ENCODE measurements around the gene CCDC66.

Gene CCDC66

GRCh38 chr3:56622381-56622780 is 65.4 kb downstream of the CCDC66 start:
- DNase-seq: no peak

DNA sequence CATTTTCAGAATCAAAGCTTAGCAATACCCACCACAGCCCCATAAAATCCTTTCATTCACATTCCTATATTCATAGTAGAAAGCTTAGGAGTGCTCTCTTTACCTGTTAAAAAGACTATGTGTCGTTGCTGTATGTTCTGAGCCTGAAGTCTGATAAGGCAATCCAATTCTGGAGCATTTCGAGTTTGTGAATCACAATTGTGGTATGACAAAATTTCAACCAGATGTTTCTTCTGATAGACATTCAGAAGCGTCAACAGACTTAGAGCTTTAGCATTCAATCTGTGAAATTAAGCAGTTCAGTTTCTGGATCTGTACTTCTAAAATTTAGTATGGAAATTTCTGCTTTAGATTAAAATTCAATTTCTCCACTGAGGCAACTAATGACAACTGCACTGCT is 67.8 kb downstream of the CCDC66 start:
- no peak for DNase-seq

GRCh38 chr3:56629047-56629446 is 72.1 kb downstream of the CCDC66 start:
- no peak for DNase-seq

DNA sequence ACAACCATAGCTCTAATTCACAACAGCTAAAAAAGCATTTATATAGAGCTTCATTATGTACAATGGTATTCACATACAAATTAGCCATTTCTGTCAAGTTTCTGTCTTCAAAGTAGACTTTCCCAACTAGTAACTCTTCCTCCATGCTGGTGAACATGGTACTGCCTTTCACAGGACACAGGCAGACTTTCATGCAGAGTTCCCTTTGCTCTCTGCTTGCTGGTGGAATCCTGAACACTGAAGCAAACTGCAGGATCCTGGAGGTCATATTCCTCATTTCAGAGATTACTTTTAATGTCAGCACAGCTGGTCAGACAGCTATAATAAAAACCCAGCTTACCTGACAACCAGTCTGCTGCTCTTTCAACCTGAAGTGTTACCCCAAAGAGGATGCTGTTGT is 72.5 kb downstream of the CCDC66 start:
- no peak for DNase-seq

DNA sequence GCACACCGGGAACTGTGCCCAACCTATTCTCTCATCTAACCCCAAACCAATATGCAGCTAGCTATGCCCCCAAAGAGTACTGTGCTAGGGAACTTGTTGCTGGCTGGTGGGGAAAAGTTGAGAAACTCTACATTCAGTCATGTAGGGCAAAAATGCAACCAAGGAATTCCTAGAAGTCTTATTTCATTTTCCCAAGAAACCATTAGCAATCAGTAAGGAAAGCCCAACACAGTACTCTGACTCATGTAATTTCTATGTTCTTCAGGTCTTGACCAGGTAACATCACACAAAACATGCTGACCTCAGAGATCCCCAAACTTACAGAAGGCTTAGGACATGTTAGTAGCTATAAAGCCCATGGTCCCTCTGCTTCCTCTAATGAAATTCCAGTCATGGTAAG is 74.0 kb downstream of the CCDC66 start:
- DNase-seq: no peak

- no peak for DNase-seq
Observed at GRCh38 chr3:56633181-56633580, 76.2 kb downstream of the CCDC66 start.

GRCh38 chr3:56633602-56634535 is 76.9 kb downstream of the CCDC66 start:
- no peak for DNase-seq

- DNase-seq: no peak
Observed at GRCh38 chr3:56645407-56645806, 88.4 kb downstream of the CCDC66 start.

DNA sequence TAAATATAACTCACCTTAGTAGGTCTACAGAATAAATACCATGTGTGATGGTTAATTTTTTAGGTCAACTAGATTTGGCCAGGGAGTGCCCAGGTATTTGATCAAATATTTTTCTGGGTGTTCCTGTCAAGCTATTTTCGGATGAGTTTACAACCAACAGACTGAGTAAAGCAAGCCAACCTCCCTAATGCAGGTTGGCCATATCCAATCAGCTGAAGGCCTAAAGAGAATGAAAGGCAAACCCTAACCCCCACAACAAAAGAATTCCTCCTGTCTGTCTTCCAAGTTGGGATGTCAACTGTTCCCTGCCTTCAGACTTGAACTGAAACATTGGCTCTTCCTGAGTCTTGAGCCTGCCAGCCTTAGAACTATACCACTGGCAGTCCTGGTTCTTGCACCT is 97.5 kb downstream of the CCDC66 start:
- DNase-seq: no peak

DNA sequence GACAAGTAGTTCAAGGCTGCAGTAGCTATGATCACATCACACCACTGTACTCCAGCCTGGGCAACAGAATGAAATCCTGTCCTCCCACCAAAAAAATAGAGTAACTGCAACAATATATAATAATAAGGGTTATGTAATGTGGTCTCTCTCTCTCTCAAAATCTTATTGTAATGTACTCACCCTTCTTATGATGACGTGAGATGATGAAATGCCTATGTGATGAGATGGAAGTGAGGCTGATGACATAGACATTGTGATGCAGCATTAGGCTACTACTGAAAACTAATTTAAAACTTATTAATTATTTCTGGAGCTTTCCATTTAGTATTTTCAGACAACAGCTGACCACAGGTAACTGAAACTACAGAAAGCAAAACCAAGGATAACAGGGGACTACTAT is 98.7 kb downstream of the CCDC66 start:
- no peak for DNase-seq

DNA sequence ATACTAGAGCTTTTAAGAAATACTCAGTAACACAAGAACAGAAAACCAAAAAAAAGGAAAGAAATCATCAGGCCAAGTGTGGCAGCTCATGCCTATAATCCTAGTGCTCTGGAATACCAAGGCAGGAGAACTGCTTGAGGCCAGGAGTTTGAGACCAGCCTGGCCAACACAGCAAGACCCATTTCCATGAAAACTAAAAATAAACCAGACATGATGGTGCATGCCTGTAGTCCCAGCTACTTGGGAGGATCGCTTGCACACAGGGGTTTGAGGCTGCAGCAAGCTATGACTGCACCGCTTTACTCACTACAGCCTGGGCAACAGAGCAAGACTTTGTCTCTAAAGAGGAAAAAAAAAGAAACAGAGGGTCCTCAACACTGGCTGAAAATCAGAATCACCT is 107.8 kb downstream of the CCDC66 start:
- no peak for DNase-seq

GRCh38 chr3:56667973-56668579 is 111.1 kb downstream of the CCDC66 start:
- DNase-seq: no peak
